Suprapubic skin (tissue), 3 donors: ENCODE measurements around the gene FIBIN.

Experiments
- CTCF ChIP-seq, 2 donors: fragments of 200-600 bp in 1 of 2; fragments of 450-650 bp in 1 of 2; sonication (generic) in 1 of 2; IDR thresholded peaks; one replicate each; pipeline ENCODE4 v1.5.1; 2016 to 2019; ENCODE audit warnings: antibody characterized with exemption in 2 of 2, mild to moderate bottlenecking in 1 of 2, moderate library complexity in 1 of 2
- POLR2A ChIP-seq, 2 donors: fragments of 450-650 bp; IDR thresholded peaks; one replicate each; pipeline ENCODE4 v1.6.1; 2017; ENCODE audit warnings: antibody characterized with exemption in 2 of 2, mild to moderate bottlenecking in 2 of 2, moderate library complexity in 2 of 2

GRCh38 chr11:27011560-27012233 is 17.8 kb downstream of the FIBIN start:
- no peak for TF ChIP-seq POLR2A (IDR thresholded peaks at IDR 0.05)
- no peak for TF ChIP-seq CTCF (IDR thresholded peaks at IDR 0.05)
